ENCODE data around the gene BZW1.

DNA sequence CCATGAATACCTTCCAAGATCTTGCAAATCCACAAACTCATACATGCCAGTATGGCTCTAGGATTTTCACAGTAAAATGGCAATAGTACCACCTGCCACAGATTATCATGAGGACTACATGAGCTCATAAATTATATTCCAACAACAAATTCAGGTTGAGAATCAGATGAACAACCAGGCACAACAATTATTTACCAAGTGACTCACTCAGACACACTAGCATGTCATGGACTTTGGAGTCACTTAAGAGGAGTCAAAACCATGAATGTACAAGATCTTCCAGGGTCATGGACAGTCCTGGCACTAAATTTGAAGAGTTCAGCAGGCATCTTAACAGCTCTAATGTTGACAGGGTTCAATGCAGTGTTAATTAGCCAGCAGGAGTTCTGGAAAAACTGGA, 34.4 kb upstream of the BZW1 start:
- TF ChIP-seq, protein P1, sequence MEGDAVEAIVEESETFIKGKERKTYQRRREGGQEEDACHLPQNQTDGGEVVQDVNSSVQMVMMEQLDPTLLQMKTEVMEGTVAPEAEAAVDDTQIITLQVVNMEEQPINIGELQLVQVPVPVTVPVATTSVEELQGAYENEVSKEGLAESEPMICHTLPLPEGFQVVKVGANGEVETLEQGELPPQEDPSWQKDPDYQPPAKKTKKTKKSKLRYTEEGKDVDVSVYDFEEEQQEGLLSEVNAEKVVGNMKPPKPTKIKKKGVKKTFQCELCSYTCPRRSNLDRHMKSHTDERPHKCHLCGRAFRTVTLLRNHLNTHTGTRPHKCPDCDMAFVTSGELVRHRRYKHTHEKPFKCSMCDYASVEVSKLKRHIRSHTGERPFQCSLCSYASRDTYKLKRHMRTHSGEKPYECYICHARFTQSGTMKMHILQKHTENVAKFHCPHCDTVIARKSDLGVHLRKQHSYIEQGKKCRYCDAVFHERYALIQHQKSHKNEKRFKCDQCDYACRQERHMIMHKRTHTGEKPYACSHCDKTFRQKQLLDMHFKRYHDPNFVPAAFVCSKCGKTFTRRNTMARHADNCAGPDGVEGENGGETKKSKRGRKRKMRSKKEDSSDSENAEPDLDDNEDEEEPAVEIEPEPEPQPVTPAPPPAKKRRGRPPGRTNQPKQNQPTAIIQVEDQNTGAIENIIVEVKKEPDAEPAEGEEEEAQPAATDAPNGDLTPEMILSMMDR (tag by site-specific recombination; IDR thresholded peaks at IDR 0.05): no peak
- no peak for TF ChIP-seq GLIS2 (tag by site-specific recombination; IDR thresholded peaks at IDR 0.05)
- TF ChIP-seq, protein P2, sequence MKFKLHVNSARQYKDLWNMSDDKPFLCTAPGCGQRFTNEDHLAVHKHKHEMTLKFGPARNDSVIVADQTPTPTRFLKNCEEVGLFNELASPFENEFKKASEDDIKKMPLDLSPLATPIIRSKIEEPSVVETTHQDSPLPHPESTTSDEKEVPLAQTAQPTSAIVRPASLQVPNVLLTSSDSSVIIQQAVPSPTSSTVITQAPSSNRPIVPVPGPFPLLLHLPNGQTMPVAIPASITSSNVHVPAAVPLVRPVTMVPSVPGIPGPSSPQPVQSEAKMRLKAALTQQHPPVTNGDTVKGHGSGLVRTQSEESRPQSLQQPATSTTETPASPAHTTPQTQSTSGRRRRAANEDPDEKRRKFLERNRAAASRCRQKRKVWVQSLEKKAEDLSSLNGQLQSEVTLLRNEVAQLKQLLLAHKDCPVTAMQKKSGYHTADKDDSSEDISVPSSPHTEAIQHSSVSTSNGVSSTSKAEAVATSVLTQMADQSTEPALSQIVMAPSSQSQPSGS (tag by site-specific recombination; IDR thresholded peaks at IDR 0.05; ENCODE audit: low read depth): no peak

All from HEK293 (cell line).